SK-N-SH (cell line): ENCODE results near the gene LCN6.
"Not testable (repeated sequence)": the region's sequence is repeated elsewhere in the genome, so short reads cannot be mapped to it uniquely, and the experiment has no call there.

ENCODE experiments used
- EP300 ChIP-seq, 2 experiments: IDR thresholded peaks; 2 replicates each; pipeline versions ENCODE4 v1.4.0 to v1.6.1; 2012; ENCODE audit warnings: borderline replicate concordance in 1 of 2, low read depth in 1 of 2, low read length in 1 of 2
- EZH2phosphoT487 ChIP-seq: fragments of 200-600 bp; sonication (generic); IDR thresholded peaks from 2 replicates; pipeline ENCODE4 v1.6.1; 2017; ENCODE audit warnings: low read depth, mixed run types, mild to moderate bottlenecking, antibody characterized with exemption, moderate library complexity, borderline replicate concordance
- MEF2A ChIP-seq: IDR thresholded peaks from 2 replicates; pipeline ENCODE4 v1.4.0; 2012; ENCODE audit warnings: low read depth, borderline replicate concordance
- NRF1 ChIP-seq: IDR thresholded peaks from 2 replicates; pipeline ENCODE4 v1.6.1; 2012; ENCODE audit warnings: low read depth, mild to moderate bottlenecking, low read length
- POLR2AphosphoS5 ChIP-seq: IDR thresholded peaks from 2 replicates; pipeline ENCODE4 v1.6.1; 2012; ENCODE audit warnings: low read depth, low read length
- SIN3A ChIP-seq: IDR thresholded peaks from 2 replicates; pipeline ENCODE4 v1.6.1; 2012; ENCODE audit warnings: low read depth, mild to moderate bottlenecking, low read length, moderate library complexity, borderline replicate concordance
- SMC3 ChIP-seq: IDR thresholded peaks from 2 replicates; pipeline ENCODE4 v1.6.1; 2012; ENCODE audit warnings: low read depth, low read length, improper control_type of control experiment
- TAF1 ChIP-seq: IDR thresholded peaks from 2 replicates; pipeline ENCODE4 v1.6.1; 2012; ENCODE audit warnings: low read depth, mild to moderate bottlenecking, low read length, moderate library complexity, borderline replicate concordance
- TEAD4 ChIP-seq: IDR thresholded peaks from 2 replicates; pipeline ENCODE4 v1.4.0; 2012; ENCODE audit warnings: mild to moderate bottlenecking, borderline replicate concordance; ENCODE audit not compliant: insufficient read depth
- TF ChIP-seq, protein P1 (sequence below): fragments of 200-600 bp; sonication (generic); IDR thresholded peaks from 2 replicates; pipeline ENCODE4 v1.6.1; 2017; ENCODE audit warnings: antibody characterized with exemption, mild to moderate bottlenecking, moderate library complexity
- TF ChIP-seq, protein P2 (sequence below): IDR thresholded peaks from 2 replicates; pipeline ENCODE4 v1.4.0; 2012; ENCODE audit warnings: low read depth
- TF ChIP-seq, protein P3 (sequence below): IDR thresholded peaks from 2 replicates; pipeline ENCODE4 v1.6.1; 2012; ENCODE audit warnings: mild to moderate bottlenecking, low read depth, low read length, moderate library complexity
- TF ChIP-seq, protein P4 (sequence below): IDR thresholded peaks from 2 replicates; pipeline ENCODE4 v1.4.0; 2012; ENCODE audit warnings: low read depth, borderline replicate concordance

DNA sequence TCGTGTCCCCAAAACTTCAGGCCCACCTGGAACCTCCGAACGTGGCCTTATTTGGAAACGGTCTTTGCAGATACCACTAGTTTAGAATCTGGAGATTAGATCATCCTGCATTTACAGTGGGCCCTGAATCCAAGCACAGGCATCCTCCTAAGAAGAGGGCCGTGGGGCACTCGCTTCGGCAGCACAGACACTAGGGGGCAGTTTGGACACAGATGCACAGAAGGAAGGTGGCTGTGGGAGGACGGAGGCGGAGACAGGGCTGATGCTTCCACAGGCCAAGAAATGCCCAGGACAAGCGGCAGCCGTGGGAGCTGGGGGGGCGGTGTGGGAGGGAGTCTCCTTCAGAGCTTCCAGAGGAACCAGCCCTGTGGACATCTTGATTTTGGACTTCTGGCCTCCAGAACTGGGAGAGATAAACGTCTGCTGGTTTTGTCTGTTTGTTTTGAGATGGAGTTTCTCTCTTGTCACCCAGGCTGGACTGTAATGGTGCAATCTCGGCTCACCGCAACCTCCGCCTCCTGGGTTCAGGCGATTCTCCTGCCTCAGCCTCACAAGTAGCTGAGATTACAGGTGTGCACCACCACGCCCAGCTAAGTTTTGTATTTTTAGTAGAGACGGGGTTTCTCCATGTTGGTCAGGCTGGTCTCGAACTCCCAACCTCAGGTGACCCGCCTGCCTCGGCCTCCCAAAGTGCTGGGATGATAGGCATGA is 12.7 kb upstream of the LCN6 start:
- TF ChIP-seq, protein P1, sequence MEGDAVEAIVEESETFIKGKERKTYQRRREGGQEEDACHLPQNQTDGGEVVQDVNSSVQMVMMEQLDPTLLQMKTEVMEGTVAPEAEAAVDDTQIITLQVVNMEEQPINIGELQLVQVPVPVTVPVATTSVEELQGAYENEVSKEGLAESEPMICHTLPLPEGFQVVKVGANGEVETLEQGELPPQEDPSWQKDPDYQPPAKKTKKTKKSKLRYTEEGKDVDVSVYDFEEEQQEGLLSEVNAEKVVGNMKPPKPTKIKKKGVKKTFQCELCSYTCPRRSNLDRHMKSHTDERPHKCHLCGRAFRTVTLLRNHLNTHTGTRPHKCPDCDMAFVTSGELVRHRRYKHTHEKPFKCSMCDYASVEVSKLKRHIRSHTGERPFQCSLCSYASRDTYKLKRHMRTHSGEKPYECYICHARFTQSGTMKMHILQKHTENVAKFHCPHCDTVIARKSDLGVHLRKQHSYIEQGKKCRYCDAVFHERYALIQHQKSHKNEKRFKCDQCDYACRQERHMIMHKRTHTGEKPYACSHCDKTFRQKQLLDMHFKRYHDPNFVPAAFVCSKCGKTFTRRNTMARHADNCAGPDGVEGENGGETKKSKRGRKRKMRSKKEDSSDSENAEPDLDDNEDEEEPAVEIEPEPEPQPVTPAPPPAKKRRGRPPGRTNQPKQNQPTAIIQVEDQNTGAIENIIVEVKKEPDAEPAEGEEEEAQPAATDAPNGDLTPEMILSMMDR = peak; percentile 72
- TF ChIP-seq EZH2phosphoT487, SIN3A, TAF1, POLR2AphosphoS5, MEF2A, NRF1, TEAD4: not testable (repeated sequence)
- TF ChIP-seq, protein P2, sequence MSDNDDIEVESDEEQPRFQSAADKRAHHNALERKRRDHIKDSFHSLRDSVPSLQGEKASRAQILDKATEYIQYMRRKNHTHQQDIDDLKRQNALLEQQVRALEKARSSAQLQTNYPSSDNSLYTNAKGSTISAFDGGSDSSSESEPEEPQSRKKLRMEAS = not testable (repeated sequence)
- TF ChIP-seq, protein P3, sequence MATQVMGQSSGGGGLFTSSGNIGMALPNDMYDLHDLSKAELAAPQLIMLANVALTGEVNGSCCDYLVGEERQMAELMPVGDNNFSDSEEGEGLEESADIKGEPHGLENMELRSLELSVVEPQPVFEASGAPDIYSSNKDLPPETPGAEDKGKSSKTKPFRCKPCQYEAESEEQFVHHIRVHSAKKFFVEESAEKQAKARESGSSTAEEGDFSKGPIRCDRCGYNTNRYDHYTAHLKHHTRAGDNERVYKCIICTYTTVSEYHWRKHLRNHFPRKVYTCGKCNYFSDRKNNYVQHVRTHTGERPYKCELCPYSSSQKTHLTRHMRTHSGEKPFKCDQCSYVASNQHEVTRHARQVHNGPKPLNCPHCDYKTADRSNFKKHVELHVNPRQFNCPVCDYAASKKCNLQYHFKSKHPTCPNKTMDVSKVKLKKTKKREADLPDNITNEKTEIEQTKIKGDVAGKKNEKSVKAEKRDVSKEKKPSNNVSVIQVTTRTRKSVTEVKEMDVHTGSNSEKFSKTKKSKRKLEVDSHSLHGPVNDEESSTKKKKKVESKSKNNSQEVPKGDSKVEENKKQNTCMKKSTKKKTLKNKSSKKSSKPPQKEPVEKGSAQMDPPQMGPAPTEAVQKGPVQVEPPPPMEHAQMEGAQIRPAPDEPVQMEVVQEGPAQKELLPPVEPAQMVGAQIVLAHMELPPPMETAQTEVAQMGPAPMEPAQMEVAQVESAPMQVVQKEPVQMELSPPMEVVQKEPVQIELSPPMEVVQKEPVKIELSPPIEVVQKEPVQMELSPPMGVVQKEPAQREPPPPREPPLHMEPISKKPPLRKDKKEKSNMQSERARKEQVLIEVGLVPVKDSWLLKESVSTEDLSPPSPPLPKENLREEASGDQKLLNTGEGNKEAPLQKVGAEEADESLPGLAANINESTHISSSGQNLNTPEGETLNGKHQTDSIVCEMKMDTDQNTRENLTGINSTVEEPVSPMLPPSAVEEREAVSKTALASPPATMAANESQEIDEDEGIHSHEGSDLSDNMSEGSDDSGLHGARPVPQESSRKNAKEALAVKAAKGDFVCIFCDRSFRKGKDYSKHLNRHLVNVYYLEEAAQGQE = not testable (repeated sequence)
- TF ChIP-seq EP300 (IDR thresholded peaks at IDR 0.05; ENCODE audit: borderline replicate concordance in 1 of 2, low read depth in 1 of 2, low read length in 1 of 2) (0 out of 4 replicates have a peak, but pooled peaks of 1 of the 2 experiments have one; percentile 10), SMC3 (peak; percentile 28; the same call in 1 of the 2 replicates)
- TF ChIP-seq, protein P4, sequence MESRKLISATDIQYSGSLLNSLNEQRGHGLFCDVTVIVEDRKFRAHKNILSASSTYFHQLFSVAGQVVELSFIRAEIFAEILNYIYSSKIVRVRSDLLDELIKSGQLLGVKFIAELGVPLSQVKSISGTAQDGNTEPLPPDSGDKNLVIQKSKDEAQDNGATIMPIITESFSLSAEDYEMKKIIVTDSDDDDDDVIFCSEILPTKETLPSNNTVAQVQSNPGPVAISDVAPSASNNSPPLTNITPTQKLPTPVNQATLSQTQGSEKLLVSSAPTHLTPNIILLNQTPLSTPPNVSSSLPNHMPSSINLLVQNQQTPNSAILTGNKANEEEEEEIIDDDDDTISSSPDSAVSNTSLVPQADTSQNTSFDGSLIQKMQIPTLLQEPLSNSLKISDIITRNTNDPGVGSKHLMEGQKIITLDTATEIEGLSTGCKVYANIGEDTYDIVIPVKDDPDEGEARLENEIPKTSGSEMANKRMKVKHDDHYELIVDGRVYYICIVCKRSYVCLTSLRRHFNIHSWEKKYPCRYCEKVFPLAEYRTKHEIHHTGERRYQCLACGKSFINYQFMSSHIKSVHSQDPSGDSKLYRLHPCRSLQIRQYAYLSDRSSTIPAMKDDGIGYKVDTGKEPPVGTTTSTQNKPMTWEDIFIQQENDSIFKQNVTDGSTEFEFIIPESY = not testable (repeated sequence)
